DND-41 (cell line): Measurements from ENCODE around the gene IKBKE.

Experiments used
- ATAC-seq: fragments of 200-7000 bp; cut with Tn5 transposase; 3 replicates; pipeline ENCODE4 v1.9.1; 2021; ENCODE audit warnings: low read depth; ENCODE audit not compliant: insufficient read depth
- DNase-seq: peaks from one replicate; pipeline ENCODE4 v3.0.0-alpha.2; 2020
- H2AFZ ChIP-seq: 2 replicates; pipeline ENCODE4 v1.6.0; 2012; ENCODE audit warnings: low read depth, low read length
- H3K27ac ChIP-seq: 2 replicates; pipeline ENCODE4 v1.5.1; 2012; ENCODE audit warnings: low read length, inconsistent platforms
- H3K27me3 ChIP-seq: fragments of 200-600 bp; sonication (generic); 2 replicates; pipeline ENCODE4 v1.6.0; 2012; ENCODE audit warnings: low read length, mild to moderate bottlenecking, inconsistent platforms; ENCODE audit not compliant: insufficient read depth, poor library complexity
- H3K36me3 ChIP-seq: 2 replicates; pipeline ENCODE4 v1.5.1; 2012; ENCODE audit warnings: low read length, inconsistent platforms; ENCODE audit not compliant: insufficient read depth
- H3K4me1 ChIP-seq: 2 replicates; pipeline ENCODE4 v1.5.1; 2012; ENCODE audit warnings: mild to moderate bottlenecking, low read length; ENCODE audit not compliant: insufficient read depth
- H3K4me2 ChIP-seq: 2 replicates; pipeline ENCODE4 v1.6.0; 2012; ENCODE audit warnings: mild to moderate bottlenecking, moderate library complexity, low read length, inconsistent platforms; ENCODE audit not compliant: insufficient read depth
- H3K4me3 ChIP-seq, 2 experiments: fragments of 200-600 bp in 1 of 2; shearing (Covaris generic) in 1 of 2; 2 replicates each; pipeline ENCODE4 v1.5.1; 2012 to 2016; ENCODE audit warnings: inconsistent platforms in 2 of 2, low read length in 2 of 2, mild to moderate bottlenecking in 2 of 2, low read depth in 1 of 2, moderate library complexity in 1 of 2
- H3K79me2 ChIP-seq: 2 replicates; pipeline ENCODE4 v1.6.0; 2012; ENCODE audit warnings: low read length, inconsistent platforms; ENCODE audit not compliant: insufficient read depth
- H3K9ac ChIP-seq: 2 replicates; pipeline ENCODE4 v1.6.0; 2012; ENCODE audit warnings: low read depth, mild to moderate bottlenecking, inconsistent platforms, low read length, moderate library complexity
- H3K9me3 ChIP-seq: 2 replicates; pipeline ENCODE4 v1.5.1; 2012; ENCODE audit warnings: low read length, moderate library complexity, mild to moderate bottlenecking, inconsistent platforms; ENCODE audit not compliant: insufficient read depth, severe bottlenecking
- H4K20me1 ChIP-seq: 2 replicates; pipeline ENCODE4 v1.6.0; 2012; ENCODE audit warnings: low read length; ENCODE audit not compliant: insufficient read depth
- EZH2 ChIP-seq: IDR thresholded peaks from 3 replicates; pipeline ENCODE4 v1.6.1; 2012; ENCODE audit warnings: borderline replicate concordance, low read depth, mild to moderate bottlenecking, moderate library complexity, low read length, inconsistent platforms; ENCODE audit not compliant: severe bottlenecking
- TF ChIP-seq, protein P1 (sequence below): IDR thresholded peaks from 2 replicates; pipeline ENCODE4 v1.5.1; 2012; ENCODE audit warnings: borderline replicate concordance, low read length, moderate library complexity, mild to moderate bottlenecking; ENCODE audit not compliant: poor library complexity, severe bottlenecking; ENCODE audit errors: extremely low read depth

The IKBKE gene

DNA sequence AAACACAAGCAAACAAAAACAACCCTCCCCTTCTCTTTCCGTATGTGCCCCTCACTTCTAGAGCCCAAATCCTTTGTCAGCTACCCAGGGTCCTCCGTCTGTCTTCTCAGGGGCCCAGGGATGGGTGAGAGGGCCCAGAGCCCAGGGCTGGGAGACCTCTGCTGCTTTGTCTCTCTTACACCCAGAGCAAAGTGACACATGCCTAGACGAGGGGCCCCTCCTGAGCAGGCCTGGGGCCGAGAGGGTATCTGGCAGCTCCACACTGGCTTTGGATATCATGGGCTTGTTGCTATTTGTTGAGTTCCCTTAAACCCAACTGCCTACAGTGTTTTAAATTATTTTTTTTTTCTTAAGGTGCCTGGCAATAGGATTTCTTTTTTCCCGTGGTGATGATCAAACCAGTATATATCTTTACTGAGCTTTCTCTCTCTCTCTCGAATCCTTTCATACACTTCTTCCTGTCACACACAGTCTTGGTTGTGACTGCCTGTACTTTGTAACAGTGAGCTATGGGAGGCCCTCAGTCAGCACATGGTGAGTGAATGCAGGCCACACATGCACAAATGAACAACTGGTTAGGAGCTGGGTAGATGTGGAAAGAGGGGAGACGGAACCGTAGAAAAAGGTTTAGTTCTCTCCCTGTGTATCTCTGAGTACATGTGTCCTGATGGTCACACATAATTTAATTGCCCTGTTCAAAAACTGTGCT, 51.6 kb downstream of the IKBKE start:
- Histone ChIP-seq H2AFZ (no peak overlapping the region), H3K27me3 (no peaks in the 10 kb centered on the region), H4K20me1 (no peaks in the 10 kb centered on the region), H3K79me2 (no peaks in the 10 kb centered on the region), H3K9ac (no peak overlapping the region), H3K4me3 (no peak overlapping the region), H3K27ac (no peak overlapping the region), H3K9me3 (no peaks in the 10 kb centered on the region), H3K4me2 (no peak overlapping the region), H3K36me3 (no peaks in the 10 kb centered on the region), H3K4me1 (no peaks in the 10 kb centered on the region)
- DNase-seq, result no peak
- no peak for TF ChIP-seq EZH2
- ATAC-seq, result no peak

DNA sequence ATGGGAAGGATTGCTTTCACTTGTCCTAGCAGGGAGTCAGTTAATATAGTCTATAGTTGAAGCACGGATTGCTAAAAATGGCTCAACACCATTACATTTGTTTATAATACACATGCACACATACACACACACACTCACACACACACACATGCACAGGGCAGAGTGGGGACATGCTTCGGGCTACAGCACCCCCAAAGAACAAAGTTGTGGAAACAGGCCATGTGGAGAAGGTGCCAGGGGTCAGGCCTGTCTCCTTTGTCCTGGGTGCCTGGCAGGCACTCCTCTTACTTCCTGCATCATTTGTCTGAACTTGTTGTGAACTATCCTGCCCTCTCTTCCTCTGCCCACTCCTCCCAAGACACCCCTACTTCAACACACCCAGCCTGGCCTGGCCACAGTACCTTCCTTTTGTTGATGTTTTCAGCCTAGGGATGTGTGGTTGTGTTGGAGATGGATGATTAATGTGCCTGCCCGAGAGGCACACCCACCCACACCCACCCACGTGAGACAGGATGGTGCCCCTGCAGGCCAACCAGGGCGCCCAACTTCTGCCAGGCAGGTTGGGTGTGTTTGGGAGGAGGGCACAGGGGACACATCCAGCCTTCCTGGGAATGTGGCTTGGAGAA, 54.6 kb downstream of the IKBKE start:
- DNase-seq (no peak), ATAC-seq (peak; percentile 52; the same call in 2 of the 3 replicates)
- H3K36me3 ChIP-seq, result no peaks in the 10 kb centered on the region
- H3K9ac ChIP-seq, result no peak overlapping the region
- H3K27me3 ChIP-seq, result no peaks in the 10 kb centered on the region
- H3K27ac ChIP-seq, result no peak overlapping the region
- no peaks in the 10 kb centered on the region for H3K9me3 ChIP-seq
- no peak overlapping the region for H2AFZ ChIP-seq
- H3K4me1 ChIP-seq, result no peaks in the 10 kb centered on the region
- no peaks in the 10 kb centered on the region for H4K20me1 ChIP-seq
- TF ChIP-seq, protein P1, sequence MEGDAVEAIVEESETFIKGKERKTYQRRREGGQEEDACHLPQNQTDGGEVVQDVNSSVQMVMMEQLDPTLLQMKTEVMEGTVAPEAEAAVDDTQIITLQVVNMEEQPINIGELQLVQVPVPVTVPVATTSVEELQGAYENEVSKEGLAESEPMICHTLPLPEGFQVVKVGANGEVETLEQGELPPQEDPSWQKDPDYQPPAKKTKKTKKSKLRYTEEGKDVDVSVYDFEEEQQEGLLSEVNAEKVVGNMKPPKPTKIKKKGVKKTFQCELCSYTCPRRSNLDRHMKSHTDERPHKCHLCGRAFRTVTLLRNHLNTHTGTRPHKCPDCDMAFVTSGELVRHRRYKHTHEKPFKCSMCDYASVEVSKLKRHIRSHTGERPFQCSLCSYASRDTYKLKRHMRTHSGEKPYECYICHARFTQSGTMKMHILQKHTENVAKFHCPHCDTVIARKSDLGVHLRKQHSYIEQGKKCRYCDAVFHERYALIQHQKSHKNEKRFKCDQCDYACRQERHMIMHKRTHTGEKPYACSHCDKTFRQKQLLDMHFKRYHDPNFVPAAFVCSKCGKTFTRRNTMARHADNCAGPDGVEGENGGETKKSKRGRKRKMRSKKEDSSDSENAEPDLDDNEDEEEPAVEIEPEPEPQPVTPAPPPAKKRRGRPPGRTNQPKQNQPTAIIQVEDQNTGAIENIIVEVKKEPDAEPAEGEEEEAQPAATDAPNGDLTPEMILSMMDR, result no peak
- no peak for TF ChIP-seq EZH2
- H3K4me2 ChIP-seq, result no peak overlapping the region
- no peaks in the 10 kb centered on the region for H3K79me2 ChIP-seq
- H3K4me3 ChIP-seq, result no peak overlapping the region

DNA sequence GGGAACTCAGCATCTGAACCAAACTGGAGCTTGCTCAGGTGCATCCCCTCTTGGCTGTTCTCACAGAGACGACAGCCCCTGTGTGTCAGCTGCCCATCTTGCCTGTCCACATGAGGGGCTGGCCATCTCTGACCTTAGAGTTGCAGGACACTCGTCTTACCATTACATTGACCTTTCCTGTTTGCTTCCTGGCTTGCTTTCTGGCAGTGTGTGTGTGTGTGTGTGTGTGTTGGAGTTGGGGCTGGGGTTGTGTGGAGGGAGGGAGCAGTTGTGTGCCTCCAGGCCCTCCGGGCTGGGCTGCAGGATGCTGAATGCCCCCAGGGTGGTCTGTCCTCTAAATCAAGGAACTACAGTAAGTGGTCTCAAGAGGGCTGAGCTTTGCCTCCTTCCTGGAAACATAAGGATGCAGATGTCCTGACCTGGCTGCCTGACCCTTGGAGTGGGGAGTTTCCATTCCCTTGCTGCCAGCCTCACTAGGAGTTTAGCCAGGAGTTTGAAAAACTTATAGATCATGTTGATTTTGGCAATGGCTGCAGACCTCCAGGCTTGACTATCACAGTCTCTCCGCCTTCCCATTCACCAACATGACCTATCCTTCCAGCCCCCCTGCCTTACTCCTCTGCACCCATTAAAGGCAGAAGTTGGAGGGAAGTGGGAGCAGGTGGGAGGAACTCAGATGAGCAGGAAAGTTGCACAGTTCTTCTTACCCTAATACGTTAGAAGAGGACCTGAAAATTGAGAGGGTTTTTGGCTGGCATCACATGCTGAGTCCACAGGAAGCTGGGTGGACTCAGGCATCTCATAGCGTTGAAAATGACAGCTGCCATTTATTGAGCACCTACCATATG, 56.0 kb downstream of the IKBKE start:
- Histone ChIP-seq H3K27ac (no peak overlapping the region), H3K4me3 (no peak overlapping the region), H4K20me1 (no peaks in the 10 kb centered on the region), H3K9me3 (no peaks in the 10 kb centered on the region), H2AFZ (no peak overlapping the region), H3K27me3 (no peaks in the 10 kb centered on the region), H3K79me2 (no peaks in the 10 kb centered on the region), H3K9ac (no peak overlapping the region), H3K4me2 (no peak overlapping the region), H3K36me3 (no peaks in the 10 kb centered on the region), H3K4me1 (no peaks in the 10 kb centered on the region)
- TF ChIP-seq EZH2, result no peak
- TF ChIP-seq, protein P1, result no peak
- no peak for DNase-seq
- ATAC-seq, result no peak

DNA sequence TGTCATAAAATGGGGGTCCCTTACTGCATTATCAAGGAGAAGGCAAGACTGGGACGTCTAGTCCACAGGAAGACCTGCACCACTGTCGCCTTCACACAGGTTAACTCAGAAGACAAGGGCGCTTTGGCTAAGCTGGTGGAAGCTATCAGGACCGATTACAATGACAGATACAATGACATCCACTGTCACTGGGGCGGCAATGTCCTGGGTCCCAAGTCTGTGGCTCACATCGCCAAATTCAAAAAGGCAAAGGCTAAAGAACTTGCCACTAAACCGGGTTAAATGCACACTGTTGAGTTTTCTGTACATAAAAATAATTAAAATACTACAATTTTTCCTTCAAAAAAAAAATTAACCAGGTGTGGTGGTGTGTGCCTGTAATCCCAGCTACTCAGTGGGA, 59.1 kb downstream of the IKBKE start:
- Histone ChIP-seq H2AFZ (no peak overlapping the region), H4K20me1 (no peaks in the 10 kb centered on the region), H3K4me3 (no peak overlapping the region), H3K9me3 (no peaks in the 10 kb centered on the region), H3K4me2 (no peak overlapping the region), H3K27ac (no peak overlapping the region), H3K36me3 (no peaks in the 10 kb centered on the region), H3K79me2 (no peaks in the 10 kb centered on the region), H3K9ac (no peak overlapping the region), H3K27me3 (no peaks in the 10 kb centered on the region), H3K4me1 (no peaks in the 10 kb centered on the region)
- TF ChIP-seq, protein P1, result no peak
- no peak for TF ChIP-seq EZH2
- DNase-seq (no peak), ATAC-seq (no peak)
